HL-60 (cell line): ENCODE results near the gene EP400.

ENCODE experiments used
- CTCF ChIP-seq: IDR thresholded peaks from one replicate; pipeline ENCODE4 v1.5.1; 2011; ENCODE audit warnings: low read length, control low read depth, inconsistent platforms; ENCODE audit not compliant: insufficient read depth
- GABPA ChIP-seq: IDR thresholded peaks from 2 replicates; pipeline ENCODE4 v1.6.1; 2012; ENCODE audit warnings: low read depth
- POLR2AphosphoS5 ChIP-seq: IDR thresholded peaks from 2 replicates; pipeline ENCODE4 v1.6.1; 2012; ENCODE audit warnings: low read depth
- SPI1 ChIP-seq: IDR thresholded peaks from 2 replicates; pipeline ENCODE4 v1.6.1; 2012; ENCODE audit warnings: low read depth, mild to moderate bottlenecking, borderline replicate concordance
- TF ChIP-seq, protein P1 (sequence below): IDR thresholded peaks from 2 replicates; pipeline ENCODE4 v1.6.1; 2012; ENCODE audit warnings: low read depth; ENCODE audit not compliant: insufficient replicate concordance

GRCh38 chr12:131984334-131984733 lies 34.6 kb downstream of the EP400 start:
- TF ChIP-seq CTCF (no peak), POLR2AphosphoS5 (no peak), GABPA (no peak), SPI1 (peak; percentile 40)
- TF ChIP-seq, protein P1, sequence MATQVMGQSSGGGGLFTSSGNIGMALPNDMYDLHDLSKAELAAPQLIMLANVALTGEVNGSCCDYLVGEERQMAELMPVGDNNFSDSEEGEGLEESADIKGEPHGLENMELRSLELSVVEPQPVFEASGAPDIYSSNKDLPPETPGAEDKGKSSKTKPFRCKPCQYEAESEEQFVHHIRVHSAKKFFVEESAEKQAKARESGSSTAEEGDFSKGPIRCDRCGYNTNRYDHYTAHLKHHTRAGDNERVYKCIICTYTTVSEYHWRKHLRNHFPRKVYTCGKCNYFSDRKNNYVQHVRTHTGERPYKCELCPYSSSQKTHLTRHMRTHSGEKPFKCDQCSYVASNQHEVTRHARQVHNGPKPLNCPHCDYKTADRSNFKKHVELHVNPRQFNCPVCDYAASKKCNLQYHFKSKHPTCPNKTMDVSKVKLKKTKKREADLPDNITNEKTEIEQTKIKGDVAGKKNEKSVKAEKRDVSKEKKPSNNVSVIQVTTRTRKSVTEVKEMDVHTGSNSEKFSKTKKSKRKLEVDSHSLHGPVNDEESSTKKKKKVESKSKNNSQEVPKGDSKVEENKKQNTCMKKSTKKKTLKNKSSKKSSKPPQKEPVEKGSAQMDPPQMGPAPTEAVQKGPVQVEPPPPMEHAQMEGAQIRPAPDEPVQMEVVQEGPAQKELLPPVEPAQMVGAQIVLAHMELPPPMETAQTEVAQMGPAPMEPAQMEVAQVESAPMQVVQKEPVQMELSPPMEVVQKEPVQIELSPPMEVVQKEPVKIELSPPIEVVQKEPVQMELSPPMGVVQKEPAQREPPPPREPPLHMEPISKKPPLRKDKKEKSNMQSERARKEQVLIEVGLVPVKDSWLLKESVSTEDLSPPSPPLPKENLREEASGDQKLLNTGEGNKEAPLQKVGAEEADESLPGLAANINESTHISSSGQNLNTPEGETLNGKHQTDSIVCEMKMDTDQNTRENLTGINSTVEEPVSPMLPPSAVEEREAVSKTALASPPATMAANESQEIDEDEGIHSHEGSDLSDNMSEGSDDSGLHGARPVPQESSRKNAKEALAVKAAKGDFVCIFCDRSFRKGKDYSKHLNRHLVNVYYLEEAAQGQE = no peak
